ENCODE measurements around the gene CRTC1. TPM values are rescaled to one million over a fixed set of nuclear protein-coding genes. Genes with fewer than 3 reads are reported as not detected.
"Not testable (repeated sequence)": the region's sequence is repeated elsewhere in the genome, so short reads cannot be mapped to it uniquely, and the experiment has no call there.

CRTC1 gene
- total and polyA plus RNA-seq, 3 donors from 2014 or later: 15.6 to 32.1 (median 28.1) TPM

- 88 to 89% methylated on average over 15 to 25 of the region's 25 CpGs for WGBS, 2 donors
- DNase-seq: no peak
- peaks cover 9% of the 10 kb centered on the region for H3K4me1 ChIP-seq
Measured at GRCh38 chr19:18719541-18719940, 36.1 kb downstream of the CRTC1 start.

GRCh38 chr19:18723871-18724377 lies 40.4 kb downstream of the CRTC1 start:
- DNase-seq: no peak
- peaks cover 9% of the 10 kb centered on the region for H3K4me1 ChIP-seq
- no peaks in the 10 kb centered on the region for H3K36me3 ChIP-seq (ENCODE audit: low read depth, missing control alignments)
- no peak overlapping the region for H3K27ac ChIP-seq
- no peaks in the 10 kb centered on the region for H3K27me3 ChIP-seq
- H3K4me3 ChIP-seq: no peak overlapping the region
- TF ChIP-seq CTCF (IDR thresholded peaks at IDR 0.05): no peak
- no peak for TF ChIP-seq POLR2A (IDR thresholded peaks at IDR 0.05)
- 96% methylated on average over 16 to 21 of the region's 21 CpGs for WGBS, 2 donors
- intact Hi-C loops (cut with DNase I; ENCODE audit: low total_unique reads): no loop called here
- no peaks in the 10 kb centered on the region for H3K9me3 ChIP-seq

More at GRCh38 chr19:18719541-18719940, 36.1 kb downstream of the CRTC1 start:
- TF ChIP-seq POLR2A (IDR thresholded peaks at IDR 0.05) (no peak), CTCF (IDR thresholded peaks at IDR 0.05) (no peak)
- H3K36me3 ChIP-seq (ENCODE audit: low read depth, missing control alignments): no peaks in the 10 kb centered on the region
- H3K9me3 ChIP-seq: no peaks in the 10 kb centered on the region
- intact Hi-C loops (cut with DNase I; ENCODE audit: low total_unique reads): no loop called here
- H3K27me3 ChIP-seq: no peaks in the 10 kb centered on the region
- no peak overlapping the region for H3K4me3 ChIP-seq
- no peak overlapping the region for H3K27ac ChIP-seq

GRCh38 chr19:18725841-18726770 lies 42.6 kb downstream of the CRTC1 start:
- intact Hi-C loops (cut with DNase I; ENCODE audit: low total_unique reads): no loop called here
- no peaks in the 10 kb centered on the region for H3K27me3 ChIP-seq
- H3K36me3 ChIP-seq (ENCODE audit: low read depth, missing control alignments): no peaks in the 10 kb centered on the region
- no peaks in the 10 kb centered on the region for H3K9me3 ChIP-seq
- WGBS, 2 donors: 67 to 80% methylated on average over 27 to 30 of the region's 30 CpGs
- H3K4me1 ChIP-seq: peaks cover 9% of the 10 kb centered on the region
- peak overlapping the region; percentile 50 to 61 for H3K27ac ChIP-seq
- peak; percentile 77 for DNase-seq
- TF ChIP-seq POLR2A (IDR thresholded peaks at IDR 0.05) (no peak), CTCF (IDR thresholded peaks at IDR 0.05) (no peak)
- H3K4me3 ChIP-seq: no peak overlapping the region

- no peaks in the 10 kb centered on the region for H3K9me3 ChIP-seq
- 96 to 98% methylated on average over 6 of the region's 6 CpGs for WGBS, 2 donors
- H3K36me3 ChIP-seq (ENCODE audit: low read depth, missing control alignments): no peaks in the 10 kb centered on the region
- H3K4me3 ChIP-seq: no peak overlapping the region
- DNase-seq: no peak
- intact Hi-C loops (cut with DNase I; ENCODE audit: low total_unique reads): no loop called here
- H3K27me3 ChIP-seq: no peaks in the 10 kb centered on the region
- TF ChIP-seq CTCF (IDR thresholded peaks at IDR 0.05): no peak
- TF ChIP-seq POLR2A (IDR thresholded peaks at IDR 0.05): no peak
- no peak overlapping the region for H3K27ac ChIP-seq
- peaks cover 9% of the 10 kb centered on the region for H3K4me1 ChIP-seq
Measured at GRCh38 chr19:18726846-18727245, 43.4 kb downstream of the CRTC1 start.

GRCh38 chr19:18727602-18728001 lies 44.1 kb downstream of the CRTC1 start:
- H3K27ac ChIP-seq; H3K4me3 ChIP-seq; H3K9me3 ChIP-seq; H3K27me3 ChIP-seq; H3K36me3 ChIP-seq (ENCODE audit: low read depth, missing control alignments); DNase-seq; H3K4me1 ChIP-seq; intact Hi-C loops (cut with DNase I; ENCODE audit: low total_unique reads): not testable (repeated sequence)
- 85 to 87% methylated on average over 6 of the region's 6 CpGs for WGBS, 2 donors
